IPS-11a (cell line): ENCODE measurements around the gene MAPK1.
"Not testable (repeated sequence)": the region's sequence is repeated elsewhere in the genome, so short reads cannot be mapped to it uniquely, and the experiment has no call there.

Experiments
- H3K4me3 ChIP-seq: one replicate; pipeline ENCODE4 v1.5.1; 2013; ENCODE audit warnings: low read depth, low read length, control low read depth

MAPK1 gene

DNA sequence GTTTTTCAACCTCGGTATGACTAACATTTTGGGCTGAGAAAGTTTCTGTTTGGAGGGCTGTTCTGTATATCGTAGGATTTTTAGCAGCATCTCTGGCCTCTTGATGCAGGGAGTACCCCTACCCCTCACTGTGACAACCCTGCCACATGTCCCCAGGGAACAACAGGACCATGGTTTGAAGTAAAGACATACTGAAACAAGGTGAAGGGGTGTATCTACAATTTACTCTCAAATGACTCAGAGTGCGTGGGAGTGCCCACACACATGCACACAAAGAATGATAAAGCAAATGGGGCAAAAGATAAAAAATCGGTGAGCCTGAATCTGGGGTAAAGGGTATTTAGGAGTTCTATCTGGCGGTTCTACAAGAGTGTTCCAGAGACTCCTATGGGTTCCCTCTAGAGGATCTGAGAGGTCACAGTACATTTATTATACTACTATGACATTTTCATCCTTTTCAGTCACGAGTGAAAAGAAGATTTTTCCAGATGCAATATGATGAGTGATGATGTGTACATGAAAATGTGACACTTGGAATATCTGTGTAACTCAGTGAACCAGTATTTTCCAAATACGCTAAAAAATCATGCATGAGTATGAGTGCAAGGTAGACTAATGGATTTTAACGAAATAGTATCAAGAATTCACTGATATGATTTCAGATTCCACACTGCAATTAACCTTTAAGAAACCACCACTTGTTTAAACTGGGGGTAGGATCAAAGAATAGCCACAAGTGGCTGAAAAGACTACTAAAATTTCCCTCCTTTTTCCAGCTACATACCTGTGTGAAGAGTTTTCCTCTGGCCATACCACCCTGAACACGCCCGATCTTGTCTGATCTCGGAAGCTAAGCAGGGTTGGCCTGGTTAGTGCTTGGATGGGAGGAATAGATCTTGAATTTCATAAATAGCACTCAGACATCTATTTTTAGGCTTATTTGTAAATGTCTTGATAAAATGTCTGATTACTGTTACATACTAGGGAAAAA lies 75.5 kb downstream of the MAPK1 start:
- H3K4me3 ChIP-seq = no peak overlapping the region

DNA sequence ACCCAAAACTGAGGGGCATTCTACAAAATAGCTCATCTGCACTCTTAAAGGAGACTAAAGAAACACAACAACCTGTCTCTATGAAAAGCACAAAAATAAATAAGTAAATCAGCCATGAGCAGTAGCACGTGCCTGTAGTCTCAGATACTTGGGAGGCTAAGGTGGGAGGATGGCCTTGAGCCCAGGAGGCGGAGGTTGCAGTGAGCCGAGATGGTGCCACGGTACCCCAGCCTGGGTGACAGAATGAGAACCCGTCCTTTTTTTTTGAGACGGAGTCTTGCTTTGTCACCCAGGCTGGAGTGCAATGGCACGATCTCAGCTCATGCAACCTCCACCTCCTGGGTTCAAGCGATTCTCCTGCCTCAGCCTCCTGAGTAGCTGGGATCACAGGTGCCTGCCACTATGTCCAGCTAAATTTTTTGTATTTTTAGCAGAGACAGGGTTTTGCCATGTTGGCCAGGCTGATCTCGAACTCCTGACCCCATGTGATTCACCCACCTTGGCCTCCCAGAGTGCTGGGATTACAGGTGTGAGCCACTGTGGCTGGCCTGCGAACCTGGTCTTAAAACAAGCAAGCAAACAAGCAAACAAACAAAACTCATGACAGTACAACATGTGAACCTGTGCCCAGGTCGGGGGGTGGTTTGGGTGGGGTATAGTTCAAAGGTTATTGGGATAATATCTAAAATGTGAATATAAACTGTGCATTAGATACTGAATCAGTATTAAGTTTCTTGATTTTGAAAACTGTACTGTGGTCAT lies 76.4 kb downstream of the MAPK1 start:
- H3K4me3 ChIP-seq = not testable (repeated sequence)

DNA sequence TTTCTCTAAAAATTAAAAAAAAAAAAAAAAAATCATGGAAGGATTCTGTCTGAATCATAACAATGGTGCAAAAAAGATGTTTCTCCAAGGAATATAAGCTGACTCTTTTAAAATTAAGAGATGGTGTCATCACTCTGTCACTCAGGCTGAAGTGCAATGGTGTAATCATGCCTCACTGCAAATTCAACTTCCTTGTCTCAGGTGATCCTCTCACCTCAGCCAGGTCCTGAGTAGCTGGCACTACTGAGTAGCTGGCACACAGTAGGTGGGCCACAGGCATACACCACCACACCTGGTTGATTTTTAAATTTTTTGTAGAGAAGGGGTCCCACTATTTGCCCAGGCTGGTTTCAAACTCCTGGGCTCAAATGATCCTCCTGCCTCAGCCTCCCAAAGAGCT lies 77.1 kb downstream of the MAPK1 start:
- no peak overlapping the region for H3K4me3 ChIP-seq

DNA sequence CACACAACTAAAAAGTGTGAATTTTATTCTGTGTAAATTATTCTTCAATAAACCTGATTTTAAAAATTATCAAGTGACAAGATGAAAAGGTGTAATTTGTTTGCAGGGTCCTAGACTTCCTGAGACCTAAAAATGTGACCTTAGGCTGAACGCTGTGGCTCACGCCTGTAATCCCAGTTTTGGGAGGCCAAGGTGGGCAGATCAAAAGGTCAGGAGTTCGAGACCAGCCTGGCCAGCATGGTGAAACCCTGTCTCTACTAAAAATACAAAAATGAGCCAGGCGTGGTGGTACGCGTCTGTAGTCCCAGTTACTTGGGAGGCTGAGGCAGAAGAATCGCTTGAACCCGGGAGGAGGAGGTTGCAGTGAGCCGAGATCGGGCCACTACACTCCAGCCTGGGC lies 79.9 kb downstream of the MAPK1 start:
- not testable (repeated sequence) for H3K4me3 ChIP-seq

DNA sequence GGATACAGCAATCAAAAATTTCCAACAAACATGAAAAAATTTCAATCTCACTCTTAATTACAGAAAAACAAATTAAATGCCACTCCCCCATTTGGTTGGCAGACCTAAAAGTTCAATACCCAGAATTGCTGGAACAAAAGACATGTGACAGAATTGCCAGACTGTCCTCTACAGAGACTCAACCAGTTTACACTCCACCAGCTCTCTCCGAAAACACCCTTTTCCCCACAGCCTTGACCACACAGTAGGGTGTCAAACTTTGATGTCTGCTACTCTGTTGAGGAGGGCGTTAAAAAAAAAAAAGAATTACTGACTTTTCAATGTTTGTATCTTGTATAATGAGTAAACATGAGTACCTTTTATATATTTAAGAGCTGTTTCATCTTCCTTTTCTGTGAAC lies 87.2 kb downstream of the MAPK1 start:
- no peak overlapping the region for H3K4me3 ChIP-seq

DNA sequence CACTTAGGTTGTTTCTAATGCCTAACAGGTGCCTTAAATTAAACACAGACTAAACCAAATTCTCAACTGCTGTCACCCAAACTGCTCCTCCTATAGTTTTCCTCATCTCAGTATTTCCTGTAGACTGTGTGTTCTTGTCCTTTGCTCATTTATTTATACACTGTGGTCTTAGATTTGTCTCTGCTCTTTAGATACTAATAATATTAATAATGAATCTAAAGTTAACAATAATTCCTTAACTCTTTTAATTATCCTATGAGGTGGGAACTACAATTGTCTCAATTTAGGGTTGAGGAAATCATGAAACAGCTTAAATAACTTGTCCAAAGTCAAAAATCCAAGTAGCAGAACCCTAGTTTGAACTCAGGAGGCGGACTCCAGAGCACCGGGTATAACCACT lies 88.0 kb downstream of the MAPK1 start:
- H3K4me3 ChIP-seq = no peak overlapping the region

DNA sequence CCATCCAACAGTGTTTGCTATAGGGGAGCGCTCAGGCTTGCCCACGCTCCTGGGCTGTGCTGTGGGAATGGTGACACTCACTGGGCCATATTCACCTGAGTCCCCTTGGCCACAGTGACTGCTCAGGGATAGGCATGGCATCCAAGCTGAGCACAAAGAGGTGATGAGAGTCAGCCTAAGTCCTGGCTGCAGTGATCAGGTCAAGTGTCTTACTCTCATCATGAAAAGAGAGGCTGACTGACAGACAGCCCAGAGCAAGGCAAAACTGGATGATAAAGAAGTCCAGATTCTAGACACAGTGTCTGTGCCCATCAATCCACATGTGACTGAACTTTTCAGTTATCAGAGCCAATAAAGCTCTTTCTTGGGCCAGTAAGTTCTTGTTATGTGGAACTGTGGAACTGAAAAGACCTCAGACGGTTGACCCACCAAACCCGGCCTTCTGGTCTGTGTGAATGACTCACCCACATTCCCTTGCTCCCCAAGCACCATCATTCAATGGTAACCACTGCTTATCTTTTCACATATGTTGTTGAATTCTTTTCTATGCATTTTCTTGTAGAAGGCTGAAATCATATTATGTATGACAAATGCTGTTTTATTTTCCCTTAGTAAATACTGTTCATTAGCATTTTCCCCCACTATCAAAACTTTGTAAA lies 88.6 kb downstream of the MAPK1 start:
- H3K4me3 ChIP-seq = no peak overlapping the region

DNA sequence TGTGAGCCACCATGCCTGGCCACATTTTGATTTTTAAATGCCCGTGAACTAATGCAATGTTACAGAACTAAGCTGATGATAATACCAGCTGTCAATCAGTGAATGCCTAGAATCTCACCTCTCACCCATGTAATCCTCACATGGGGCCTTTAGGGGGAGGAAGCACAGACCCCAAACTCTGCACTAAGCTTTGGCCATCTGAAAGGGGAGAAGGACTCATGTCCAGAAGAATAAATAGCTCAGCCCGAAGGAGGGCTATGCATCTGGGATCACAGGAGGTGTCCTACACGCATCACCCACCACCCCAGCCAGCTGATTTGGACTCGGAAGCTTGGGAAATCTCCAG lies 95.8 kb downstream of the MAPK1 start:
- no peak overlapping the region for H3K4me3 ChIP-seq

DNA sequence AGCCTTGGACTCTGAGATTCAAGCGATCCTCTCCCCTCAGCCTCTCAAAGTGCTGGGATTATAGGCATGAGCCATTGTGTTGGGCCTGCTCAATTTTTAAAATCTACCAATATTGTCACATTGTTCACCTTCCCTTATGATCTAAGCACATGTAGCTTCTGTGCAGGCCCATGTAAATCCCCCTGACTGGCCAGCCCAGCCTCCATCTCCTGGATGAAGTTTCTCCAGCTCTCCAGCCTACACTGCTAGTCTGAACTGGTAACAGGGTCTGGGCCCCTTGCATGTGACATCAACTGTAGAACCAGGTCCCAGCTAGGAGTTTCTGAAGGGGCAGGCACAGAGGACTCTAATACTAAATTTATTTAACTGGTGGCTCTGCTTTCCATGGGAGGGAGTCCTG lies 99.0 kb downstream of the MAPK1 start:
- no peak overlapping the region for H3K4me3 ChIP-seq

DNA sequence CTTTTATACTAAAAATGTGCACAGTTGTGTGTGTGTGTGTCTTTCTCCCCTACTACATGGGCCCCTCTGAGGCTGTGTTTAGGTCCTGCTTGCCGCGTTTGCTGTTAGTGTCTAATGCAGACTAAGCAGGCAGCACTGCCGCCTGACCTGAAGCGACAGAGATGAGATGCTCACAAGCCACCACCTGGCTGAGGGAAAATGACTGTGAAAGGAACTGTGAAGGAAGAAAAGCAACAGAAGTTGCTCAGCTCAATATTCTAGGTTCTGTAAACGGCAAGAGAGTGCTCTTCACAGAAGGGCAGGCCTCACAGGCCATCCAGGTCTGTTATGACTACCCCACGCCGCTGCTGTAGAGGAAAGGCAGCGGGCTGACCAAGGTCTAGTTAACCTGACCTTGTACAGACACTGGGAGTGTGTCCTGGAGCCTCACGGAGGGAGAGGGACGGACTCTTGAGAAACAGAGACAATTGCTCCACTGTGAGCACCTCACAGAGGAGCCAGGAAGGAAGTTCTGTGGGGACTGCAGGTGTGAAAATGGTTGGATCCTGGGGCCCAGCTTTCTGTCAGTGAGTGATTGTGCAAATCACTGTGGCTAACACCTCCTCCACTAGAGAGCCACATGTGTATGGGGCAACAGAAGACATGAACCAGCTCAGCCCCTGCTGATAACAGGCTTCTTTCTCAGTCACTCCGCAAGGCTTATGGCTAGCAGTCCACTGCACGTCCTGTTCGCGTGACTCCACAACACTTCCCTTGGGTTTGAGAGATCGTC lies 100.6 kb downstream of the MAPK1 start:
- H3K4me3 ChIP-seq = no peak overlapping the region

DNA sequence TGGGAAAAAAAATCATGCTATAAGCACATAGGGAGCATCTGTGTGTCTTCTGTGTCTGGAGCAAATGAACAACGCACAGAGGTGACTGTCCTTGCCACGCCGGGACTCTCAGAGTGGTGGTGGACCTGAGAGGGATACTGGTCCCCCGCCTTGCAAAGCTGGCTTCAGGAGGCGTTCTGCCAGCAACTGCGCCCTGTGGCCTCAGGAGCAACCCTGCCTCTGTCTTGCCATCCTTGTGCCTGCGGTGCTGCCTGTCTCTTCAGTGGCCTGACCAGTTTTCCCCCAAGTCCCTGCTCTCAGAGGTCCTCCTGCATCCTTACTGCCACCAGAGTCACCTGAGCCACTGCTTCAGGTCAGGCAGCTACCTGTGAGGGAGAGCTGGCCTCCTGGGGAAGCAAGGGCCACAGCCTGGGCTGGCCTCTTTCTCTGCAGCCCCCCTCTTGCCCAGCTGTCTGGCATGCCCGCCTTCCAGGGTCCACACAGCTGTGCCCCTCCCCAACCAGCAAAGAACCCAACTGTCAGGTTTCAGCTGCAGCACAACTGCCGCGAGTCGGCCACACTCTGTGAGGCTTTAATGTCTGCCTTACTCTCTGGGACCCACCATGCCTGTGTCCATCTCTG lies 101.4 kb downstream of the MAPK1 start:
- H3K4me3 ChIP-seq = no peak overlapping the region

DNA sequence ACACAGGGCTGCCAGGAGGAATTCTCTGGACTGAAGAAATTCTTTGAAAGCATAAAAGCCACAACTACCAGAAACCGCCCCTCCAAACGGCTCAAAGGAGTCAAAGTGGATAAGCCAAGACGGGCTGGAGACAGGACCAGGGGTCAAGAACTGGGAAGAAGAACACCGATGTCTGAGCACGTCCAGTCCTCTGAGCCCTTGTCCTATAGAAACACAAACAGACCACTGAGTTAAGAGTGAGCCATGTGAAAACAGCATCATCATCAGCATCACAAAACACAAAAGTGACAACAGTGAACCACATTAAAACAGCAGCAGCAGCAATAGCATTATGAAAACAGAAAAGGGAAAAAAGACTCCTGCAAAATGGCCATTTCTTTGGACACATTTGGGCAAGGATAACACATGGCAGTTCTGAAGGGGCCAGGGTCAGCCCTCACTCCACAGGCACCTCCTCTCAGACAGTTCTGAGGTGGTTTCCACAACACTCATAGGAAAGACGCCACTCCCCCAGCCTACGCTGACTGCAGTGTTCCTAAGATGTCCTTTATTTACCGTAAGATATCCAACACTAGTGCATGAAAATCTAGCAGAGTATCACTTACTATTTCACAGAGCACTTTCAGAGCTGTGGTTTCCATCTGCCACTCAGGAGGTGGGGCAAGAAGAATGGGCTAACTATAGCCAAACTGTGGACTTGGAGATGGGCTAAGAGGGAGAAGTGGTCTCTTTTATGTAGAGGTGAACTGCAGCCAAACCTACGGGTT lies 103.2 kb downstream of the MAPK1 start:
- H3K4me3 ChIP-seq = no peak overlapping the region

DNA sequence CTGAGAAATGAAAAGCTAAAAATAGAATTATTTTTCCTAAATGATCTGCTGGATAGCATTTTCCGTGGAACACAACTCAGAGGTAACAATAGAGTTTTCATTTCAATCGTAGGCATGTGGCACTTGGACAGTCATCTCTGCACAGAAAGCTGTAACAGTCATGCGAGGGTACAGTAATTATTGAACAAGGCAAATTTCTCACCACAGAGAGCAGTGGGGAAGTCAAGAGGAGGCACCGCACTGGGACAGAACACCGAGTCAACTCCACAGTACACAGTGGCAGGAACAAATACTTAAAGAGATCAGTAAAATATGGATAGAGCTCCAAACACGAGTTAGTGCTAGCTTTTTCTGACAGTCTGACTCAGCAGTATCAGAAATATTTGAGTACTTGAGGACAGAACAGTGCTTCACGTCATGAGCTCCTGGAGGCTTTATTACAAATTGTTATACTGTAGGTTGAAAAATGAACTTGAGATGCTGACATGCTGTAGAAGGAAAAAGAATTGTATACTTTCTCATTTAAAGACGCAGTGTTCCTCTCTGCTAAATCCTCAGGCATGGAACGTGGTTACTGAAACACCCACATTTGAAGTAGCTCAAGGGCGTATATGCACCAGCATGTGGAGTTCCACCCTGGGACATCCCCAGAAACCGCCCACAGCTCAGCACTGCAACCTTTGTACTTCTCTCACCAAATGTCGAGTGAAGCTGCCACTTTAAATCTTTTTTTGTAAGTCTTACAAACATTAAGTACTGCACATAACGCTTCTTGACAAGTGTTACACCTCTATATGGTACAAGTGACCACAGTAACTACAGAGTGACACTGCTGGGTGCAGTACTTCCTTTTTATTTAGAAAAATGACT lies 104.5 kb downstream of the MAPK1 start:
- H3K4me3 ChIP-seq = no peak overlapping the region

DNA sequence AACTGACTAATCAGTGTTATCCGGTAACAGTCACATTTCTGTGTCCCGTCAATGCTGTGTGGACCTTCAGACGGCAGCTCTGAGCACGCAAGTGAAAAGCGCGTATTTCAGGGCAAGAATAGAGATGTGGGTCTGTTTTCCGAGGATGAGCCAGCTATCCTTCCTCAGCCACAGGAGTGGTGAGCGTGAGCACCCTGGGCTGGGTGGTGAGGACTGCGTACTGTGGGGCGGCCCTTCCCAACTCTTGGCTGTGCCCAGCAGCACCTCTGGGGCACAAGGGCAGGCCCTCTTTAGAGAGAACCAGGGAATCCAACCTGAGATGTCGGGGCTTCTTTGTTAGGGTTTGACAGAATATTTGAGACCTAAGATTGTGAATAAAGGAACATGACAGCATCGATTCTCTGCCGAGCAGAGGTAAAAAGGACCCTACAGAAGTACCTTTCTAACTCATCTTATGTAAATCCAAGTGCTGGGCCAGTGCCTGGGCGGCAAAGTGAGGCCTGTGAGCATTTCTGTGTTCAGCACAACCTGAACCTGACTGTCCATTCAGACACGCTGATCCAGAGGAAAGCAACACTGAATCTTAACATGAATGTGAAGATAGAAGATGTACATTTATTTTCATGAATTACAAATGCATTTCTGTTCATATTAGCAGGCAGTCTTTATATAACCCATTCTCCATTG lies 105.3 kb downstream of the MAPK1 start:
- H3K4me3 ChIP-seq = no peak overlapping the region

DNA sequence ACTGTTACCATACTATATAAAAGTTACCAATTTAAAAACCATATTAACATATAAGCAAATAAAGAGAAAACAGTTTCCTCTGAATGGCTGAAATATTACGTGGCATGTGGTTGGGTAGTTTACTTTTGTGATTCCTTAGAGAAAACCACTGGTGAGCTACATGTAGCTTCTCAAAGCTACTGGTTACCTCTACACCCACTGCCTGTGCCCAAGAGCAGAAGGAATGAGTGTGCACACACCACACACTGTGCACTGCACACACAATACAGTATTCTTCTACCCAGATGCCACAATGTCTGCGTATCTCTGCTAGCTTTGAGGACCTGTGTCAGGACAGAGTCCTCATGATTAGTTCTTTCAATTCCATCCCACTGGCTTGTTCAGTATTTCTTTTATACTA lies 106.4 kb downstream of the MAPK1 start:
- H3K4me3 ChIP-seq = no peak overlapping the region

DNA sequence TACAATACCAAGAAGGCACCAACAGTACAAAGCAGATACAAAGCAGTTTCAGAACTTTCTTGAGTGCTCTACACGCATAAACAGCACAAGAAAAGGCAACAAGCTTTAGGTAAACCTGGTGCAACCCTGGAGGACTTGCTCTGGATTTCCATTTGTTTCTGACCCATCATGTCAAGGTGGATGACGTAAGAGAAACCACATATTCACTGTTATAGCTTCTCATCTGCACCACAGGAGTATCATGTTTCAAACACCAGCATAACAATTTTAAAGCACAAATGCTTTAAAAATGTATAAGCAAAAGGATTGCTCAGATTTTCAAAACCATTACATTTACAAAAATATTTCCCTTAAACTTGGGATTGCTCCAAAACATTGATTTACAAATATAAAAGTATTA lies 106.8 kb downstream of the MAPK1 start:
- H3K4me3 ChIP-seq = no peak overlapping the region

DNA sequence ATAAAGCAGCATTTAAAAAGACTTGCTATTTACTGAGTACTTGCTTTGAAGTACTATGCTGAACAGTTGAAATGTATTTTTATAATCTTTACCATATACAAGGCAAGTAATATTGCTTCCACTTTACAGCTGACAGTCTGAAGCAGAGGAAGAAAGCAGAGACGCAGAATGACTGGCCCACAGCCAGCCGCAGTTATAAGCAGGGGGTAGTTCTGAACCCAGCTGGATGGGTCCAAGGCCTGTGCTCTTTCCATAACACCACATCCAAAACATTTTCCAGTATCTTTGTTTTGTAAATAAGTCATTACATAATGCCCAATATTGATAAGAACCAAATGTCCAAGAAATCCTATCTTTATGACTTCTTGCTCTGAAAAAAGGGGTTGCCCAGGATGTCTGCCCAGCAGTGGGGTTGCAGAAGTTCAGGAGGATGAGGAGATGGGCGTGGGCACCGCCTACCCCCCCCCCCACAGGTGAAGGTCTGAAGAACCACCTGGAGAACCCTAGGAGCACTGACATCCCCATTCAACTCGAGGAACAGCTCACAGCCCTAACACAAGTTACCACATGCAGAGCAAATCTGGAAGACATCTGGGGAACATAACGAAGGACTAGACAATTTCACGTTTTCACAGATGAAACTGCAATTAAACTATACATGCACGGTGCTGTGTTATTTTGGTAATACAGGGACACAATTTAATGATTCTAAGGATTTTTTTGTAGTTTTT lies 107.6 kb downstream of the MAPK1 start:
- no peak overlapping the region for H3K4me3 ChIP-seq

DNA sequence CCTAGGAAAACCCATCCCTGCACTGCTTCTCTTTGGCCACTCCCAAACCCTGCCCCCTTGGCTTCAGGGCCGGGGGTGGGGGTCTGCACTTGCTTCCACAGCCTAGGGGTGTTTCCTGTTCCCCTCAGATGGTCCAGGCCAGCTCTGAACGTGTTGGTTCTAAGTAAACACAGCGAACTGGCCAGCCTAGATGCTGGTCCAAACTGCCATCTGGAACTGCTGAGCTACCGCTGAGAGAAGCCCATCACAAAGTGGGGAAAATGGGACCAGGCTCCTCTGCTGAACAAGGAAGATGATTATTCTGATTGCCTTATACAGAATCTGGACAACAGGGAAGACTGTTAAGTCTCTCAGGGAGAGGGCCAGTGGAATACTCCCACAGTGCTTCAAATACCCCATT lies 108.4 kb downstream of the MAPK1 start:
- no peak overlapping the region for H3K4me3 ChIP-seq
